Adrenal gland (tissue), 5 donors: ENCODE results near the gene PDIK1L.

ENCODE experiments used
- CTCF ChIP-seq, 6 experiments: fragments of 450-650 bp in 4 of 6; fragments of 200-600 bp in 2 of 6; sonication (generic) in 1 of 6; IDR thresholded peaks; 1 replicate in 5 of 6; 2 replicates in 1 of 6; pipeline versions ENCODE4 v1.5.1 to v1.8.0; 2016 to 2021; ENCODE audit warnings: antibody characterized with exemption in 6 of 6, mild to moderate bottlenecking in 2 of 6, moderate library complexity in 1 of 6
- POLR2A ChIP-seq, 2 donors: fragments of 450-650 bp; IDR thresholded peaks; one replicate each; pipeline ENCODE4 v1.6.1; 2017; ENCODE audit warnings: antibody characterized with exemption in 2 of 2, mild to moderate bottlenecking in 2 of 2, moderate library complexity in 1 of 2
- donor health status: DM: no; HTN: no; CAD: no.

- TF ChIP-seq CTCF (IDR thresholded peaks at IDR 0.05) = no peak
- no peak for TF ChIP-seq POLR2A (IDR thresholded peaks at IDR 0.05)
These were observed 44.2 kb upstream of the PDIK1L start, which contains the start of gene TRIM63 for GRCh38 chr1:26067432-26067911.
